ENCODE data around the gene ARL14EPL.
"Not testable (repeated sequence)": the region's sequence is repeated elsewhere in the genome, so short reads cannot be mapped to it uniquely, and the experiment has no call there.

The ARL14EPL gene

GRCh38 chr5:116104941-116105340 lies 72.7 kb downstream of the ARL14EPL start:
- H3K4me3 ChIP-seq (ENCODE audit: low read length); DNase-seq (ENCODE audit: low read depth, low spot score): not testable (repeated sequence)
